ENCODE measurements around the gene RNF207. TPM values are rescaled to one million over a fixed set of nuclear protein-coding genes. Genes with fewer than 3 reads are reported as not detected.

The RNF207 gene
- total RNA-seq, 1 donor from 2014 or later: 17.7 TPM

DNA sequence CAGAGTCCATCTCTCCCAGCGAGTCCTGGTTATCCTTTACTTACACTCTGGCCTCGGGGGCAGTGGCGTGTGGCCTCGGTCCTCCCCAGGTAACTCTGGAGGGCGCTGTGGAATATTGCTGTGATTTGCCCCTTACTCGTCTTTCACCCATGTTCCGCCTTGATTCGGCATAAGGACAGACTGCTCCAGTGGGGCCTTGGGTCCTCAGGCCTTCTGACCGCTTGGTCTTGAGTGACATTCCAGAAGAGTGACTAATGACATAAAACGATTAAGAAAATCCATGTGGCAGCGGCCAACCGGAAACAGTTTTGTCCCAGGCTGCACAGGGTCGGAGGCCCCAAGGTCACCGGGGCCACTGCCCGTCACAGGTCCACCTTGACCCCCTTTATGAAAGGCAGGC lies 18.8 kb downstream of the RNF207 start:
- DNase-seq (ENCODE audit: low spot score) (no peak), ATAC-seq (peak; percentile 24)

DNA sequence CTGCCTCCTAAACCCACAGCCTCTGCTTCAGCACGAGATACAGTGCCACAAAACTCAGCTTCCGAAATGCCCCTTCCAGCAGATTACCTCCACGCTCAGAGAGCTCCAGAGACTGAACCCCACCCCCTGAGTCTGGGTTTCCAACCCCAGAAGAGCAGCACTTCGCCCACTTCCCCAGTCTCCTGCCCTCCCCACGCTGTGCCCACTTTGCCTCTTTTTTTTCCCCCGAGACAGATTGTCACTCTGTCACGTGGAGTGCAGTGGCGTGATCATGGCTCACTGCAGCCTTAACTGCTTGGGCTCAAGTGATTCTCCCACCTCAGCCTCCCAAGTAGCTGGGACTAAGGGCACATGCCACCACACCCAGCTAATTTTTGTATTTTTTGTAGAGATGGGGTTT lies 19.7 kb downstream of the RNF207 start:
- no peak for DNase-seq (ENCODE audit: low spot score)
- ATAC-seq: no peak

GRCh38 chr1:6233376-6233775 lies 27.5 kb downstream of the RNF207 start:
- ATAC-seq: no peak

DNA sequence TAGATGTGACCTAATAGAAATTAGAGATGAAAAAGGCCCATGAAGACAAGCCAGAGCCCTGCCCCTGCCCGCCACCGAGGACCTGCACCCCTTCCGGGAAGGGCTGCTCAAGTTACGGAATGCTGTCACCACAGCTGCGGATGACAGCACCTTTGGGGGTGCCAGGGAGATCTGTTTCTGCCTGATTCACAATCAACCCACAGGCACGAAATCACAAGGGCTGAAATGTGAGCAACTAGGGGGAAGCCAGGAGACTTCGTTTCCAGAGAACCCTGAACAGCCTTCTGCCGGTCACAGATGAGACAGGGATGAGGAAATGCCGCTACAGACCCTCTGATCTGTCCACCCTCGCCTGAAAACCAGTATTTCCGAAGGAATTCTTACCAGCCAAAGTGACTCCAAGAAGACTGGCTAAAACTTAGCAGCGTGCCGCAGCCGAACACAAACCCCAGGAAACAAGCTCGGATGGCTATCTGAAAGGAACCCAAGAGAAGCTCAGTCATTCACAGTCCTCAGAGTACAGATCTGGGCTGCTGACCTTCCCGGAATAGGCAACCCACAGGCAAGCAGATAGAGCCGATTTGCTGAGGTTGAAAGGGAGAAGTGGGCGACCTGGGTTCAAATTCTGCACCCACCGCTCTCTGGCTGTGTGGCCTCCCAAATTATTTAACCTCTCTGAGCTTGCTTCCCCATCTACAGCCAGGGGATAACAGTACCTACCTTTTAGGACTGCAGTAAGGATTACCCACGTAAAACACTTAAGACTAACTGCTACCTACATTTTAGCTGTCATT lies 28.8 kb downstream of the RNF207 start:
- DNase-seq (ENCODE audit: low spot score): no peak
- ATAC-seq: no peak

More at GRCh38 chr1:6233376-6233775, 27.5 kb downstream of the RNF207 start:
- no peak for DNase-seq (ENCODE audit: low spot score)

DNA sequence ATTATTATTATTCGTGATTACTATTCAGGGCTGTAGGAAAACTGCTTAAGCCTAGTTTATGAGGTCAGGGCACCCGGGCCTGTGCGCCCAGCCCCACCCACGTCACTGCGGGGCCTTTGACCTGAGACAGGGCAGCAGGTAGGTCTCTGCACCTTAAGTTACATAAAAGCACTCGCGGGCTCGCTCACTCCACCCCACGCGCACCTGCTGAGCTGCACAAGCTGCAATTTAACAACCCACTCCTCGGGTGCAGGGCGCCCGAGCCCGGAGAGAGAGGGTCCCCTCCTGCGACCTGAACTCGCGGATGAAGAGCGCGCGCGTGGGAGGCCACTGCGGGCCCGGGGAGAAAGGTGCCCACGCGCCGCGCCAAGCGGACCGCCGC lies 29.4 kb downstream of the RNF207 start:
- ATAC-seq: peak; percentile 85
- DNase-seq (ENCODE audit: low spot score): peak; percentile 83

DNA sequence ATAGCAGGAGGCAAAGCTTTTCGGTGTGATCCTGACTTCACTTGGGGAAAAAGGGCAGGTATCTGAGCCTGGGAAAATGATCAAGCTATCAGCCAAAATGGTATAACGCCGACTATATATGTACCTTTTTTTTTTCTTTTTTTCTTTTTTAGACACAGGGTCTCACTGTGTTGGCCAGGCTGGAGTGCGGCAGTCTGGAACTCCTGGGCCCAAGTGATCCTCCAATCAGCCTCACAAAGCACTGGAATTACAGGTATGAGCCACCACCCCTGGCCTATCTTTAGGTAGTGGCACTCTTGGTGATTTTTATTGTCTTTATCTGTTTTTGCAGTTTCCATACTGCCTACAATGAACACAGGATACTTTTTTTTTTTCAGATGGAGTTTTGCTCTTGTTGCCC lies 31.2 kb downstream of the RNF207 start:
- DNase-seq (ENCODE audit: low spot score): no peak
- ATAC-seq: no peak

GRCh38 chr1:6239213-6239752 lies 33.4 kb downstream of the RNF207 start:
- no peak for DNase-seq (ENCODE audit: low spot score)
- no peak for ATAC-seq

- DNase-seq (ENCODE audit: low spot score) (no peak), ATAC-seq (no peak)
These were observed 34.2 kb downstream of the RNF207 start for GRCh38 chr1:6239950-6240768.

GRCh38 chr1:6241107-6241886 lies 35.4 kb downstream of the RNF207 start:
- no peak for ATAC-seq
- no peak for DNase-seq (ENCODE audit: low spot score)

DNA sequence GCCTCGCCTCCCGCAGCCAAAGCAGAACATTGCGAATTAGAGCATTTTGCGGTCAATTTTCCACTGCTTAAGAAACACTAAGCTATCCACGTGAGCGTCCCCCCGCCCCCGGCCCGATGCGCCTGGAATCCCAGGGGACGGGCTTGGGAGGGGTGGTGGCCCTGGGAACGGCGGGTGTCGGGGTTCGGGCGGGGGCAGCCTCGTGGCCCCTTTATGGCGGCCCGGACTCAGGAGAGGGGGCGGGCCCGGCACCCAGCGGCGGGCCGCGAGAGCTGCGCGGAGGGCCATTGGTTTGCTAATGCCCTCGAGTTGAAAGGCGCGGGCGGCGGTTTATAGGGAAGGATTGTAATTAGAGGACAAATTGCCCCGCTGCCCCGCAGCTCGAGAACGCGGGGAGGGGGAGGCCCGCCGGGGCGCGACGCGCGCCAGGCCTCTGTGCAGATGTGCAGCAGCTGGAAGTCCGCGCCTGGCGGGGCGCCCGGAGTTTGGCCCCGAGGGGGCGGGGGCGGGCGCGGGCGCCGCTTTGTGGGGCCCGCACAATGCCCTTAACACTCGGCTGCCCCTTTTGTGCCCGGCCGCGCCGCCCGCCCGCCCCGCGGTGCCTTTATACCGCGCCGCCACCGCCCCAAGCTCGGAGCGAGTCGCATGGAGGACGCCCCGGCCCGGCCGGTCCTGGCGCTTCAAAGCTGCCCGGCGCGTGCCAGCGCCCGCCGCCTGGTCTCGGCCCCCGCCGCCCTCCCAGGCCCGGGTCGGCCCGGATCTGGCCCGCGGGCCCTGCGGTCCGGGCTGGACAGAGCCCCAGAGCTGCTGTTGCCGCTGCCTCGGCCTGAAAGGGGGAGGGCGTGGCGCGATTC lies 36.2 kb downstream of the RNF207 start:
- no peak for DNase-seq (ENCODE audit: low spot score)
- ATAC-seq: no peak

DNA sequence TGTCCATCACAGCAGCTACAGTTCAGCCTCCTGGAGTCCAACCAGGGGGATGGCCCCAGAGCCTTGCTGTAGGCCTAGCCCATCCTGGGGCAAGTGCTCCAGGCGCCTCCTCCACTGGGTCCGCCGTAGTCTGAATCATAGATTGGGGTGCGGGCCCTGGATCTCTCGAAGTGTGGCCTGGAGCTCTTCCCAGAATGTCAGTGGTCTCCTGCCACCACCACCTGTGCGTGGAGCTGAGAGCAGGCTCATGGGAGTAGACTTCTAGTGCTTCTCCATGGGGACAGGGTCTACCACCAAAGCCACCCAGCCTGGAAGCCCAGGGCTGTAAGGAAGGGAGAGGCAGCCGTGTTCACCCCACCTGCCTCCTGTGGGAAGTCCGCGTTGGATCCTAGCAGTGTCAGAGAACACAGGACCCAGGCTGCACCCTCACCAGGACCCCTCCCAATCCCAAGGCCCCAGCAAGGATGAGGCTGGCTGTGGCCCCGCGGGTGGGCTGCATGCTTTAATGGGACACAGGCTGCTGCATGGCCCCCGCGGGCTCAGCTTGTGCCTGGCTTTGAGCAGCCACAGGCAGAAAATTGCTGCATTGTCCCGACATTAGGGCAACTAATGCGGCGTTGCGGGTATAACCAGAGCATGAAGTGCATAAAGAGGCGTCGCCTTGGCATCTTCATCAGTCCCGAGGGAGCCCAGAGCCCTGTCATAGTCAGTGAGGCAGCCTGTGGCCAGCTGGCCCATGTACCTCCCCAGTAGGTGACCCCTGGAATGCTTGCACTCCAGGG lies 37.3 kb downstream of the RNF207 start:
- DNase-seq (ENCODE audit: low spot score) (no peak), ATAC-seq (no peak)

DNA sequence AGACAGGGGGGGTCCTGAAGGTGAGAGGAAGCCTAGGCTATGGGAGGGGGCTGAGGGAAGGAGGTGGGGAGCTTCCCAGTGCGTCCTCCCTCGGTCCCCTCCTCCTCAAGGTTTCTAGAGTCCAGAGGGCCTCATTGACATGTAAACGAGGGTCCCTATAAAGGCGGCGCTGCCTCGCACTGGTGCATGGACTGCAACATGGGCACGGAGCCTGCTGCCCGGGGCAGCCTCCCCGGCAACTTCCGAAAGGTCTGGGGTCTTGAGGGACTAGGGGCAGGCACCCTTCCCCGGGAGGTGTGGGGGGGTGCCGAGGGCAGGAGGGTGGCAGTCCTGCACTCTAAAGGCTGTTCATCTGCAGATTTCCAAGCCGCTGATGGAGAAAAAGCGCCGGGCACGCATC lies 38.1 kb downstream of the RNF207 start, which contains the start of gene HES3:
TSS of gene HES3 (plus strand) at position 187 of the 400 bp plus-strand sequence. CDS start at position 374, 187 bp downstream.
- DNase-seq (ENCODE audit: low spot score): no peak
- no peak for ATAC-seq

GRCh38 chr1:6244401-6245049 lies 38.6 kb downstream of the RNF207 start:
- ATAC-seq (no peak), DNase-seq (ENCODE audit: low spot score) (no peak)

GRCh38 chr1:6245086-6245868 lies 39.4 kb downstream of the RNF207 start:
- peak; percentile 68 for ATAC-seq
- DNase-seq (ENCODE audit: low spot score): peak; percentile 77

DNA sequence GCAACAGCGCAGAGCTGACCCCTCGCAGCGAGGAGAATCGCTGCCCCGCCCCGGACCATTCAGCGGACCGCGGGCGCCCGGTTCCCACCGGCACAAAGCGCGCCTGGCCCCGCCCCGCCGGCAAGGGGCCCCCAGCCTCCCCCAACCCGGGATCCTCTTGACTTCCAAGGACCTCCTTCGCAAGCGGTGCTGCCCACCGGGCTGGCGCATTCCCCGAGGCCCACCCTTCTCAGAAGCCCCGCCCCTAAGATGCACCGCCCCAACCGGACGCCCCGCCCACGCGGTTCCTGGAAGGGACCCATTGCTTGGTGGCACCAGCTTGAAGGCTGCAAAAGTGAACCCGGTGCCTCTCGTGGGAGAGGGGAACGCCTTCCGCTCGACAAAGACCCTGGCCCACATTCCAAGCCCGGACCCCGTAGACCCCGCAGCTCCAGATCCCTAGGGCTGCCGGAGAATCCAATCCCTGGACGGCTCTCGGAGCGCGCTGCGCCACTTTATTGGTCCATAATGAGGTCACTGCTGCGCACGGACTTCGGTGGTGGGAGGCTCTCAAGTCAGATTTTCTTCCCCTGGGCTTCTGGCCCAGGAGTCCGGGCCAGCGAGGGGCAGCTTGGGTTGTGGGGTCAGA lies 40.1 kb downstream of the RNF207 start:
- ATAC-seq: peak; percentile 4
- DNase-seq (ENCODE audit: low spot score): peak; percentile 68

DNA sequence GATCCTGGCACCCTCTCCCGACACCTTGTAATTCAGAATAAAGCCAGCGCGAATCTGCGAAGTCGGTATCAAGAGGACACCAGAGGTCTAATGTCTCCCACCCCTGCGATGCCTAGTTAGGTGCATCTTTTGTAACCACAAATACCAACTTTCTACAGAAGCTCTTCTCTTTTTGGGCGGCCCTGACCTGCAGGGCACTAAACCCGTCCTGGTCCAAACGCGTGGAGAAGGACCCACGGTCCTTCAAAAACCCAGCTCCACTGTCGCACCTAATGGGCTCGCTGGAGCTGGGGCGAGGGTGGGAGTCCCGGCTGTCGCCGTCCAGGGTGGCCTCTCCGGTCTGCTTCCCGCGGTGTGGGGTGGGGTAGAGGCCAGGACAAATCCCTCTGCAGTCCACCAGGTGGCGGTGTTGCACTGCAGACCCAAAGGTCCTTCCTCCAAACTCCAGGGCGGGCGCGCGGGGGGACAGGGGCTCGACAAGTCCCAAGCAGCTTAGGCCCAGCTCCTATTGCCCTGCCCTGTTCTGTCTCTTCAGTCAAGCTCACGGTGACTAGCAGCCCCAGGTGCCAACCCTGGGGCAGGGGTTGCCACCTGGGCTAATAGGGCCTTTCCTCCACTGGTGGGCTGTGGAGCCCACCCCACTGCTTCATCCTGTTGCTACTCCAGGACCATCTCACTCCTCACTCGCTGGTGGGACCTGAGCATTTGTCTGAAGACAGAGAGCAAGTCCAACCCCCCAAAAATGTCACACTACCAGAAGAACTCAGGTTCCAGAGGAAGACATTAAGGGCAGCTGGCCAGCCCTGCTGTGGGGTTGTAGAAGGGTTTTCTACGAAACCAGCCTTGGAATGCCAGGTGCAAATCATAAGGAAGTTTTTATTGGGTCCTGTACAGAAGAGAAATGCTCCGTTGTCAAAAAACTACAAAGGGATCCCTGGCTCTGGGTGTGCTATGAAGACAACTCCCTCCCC lies 40.9 kb downstream of the RNF207 start:
- DNase-seq (ENCODE audit: low spot score) (peak; percentile 82), ATAC-seq (peak; percentile 62)

Data from left lobe of liver (tissue), 2 donors.